GM19324 (cell line): ENCODE measurements around the gene QSOX2.

Experiments used
- ATAC-seq: cut with Tn5 transposase; IDR thresholded peaks from one replicate; pipeline ENCODE4 v1.9.1; 2021; ENCODE audit warnings: mild to moderate bottlenecking, moderate library complexity; ENCODE audit not compliant: unreplicated experiment, low FRiP score

The QSOX2 gene

DNA sequence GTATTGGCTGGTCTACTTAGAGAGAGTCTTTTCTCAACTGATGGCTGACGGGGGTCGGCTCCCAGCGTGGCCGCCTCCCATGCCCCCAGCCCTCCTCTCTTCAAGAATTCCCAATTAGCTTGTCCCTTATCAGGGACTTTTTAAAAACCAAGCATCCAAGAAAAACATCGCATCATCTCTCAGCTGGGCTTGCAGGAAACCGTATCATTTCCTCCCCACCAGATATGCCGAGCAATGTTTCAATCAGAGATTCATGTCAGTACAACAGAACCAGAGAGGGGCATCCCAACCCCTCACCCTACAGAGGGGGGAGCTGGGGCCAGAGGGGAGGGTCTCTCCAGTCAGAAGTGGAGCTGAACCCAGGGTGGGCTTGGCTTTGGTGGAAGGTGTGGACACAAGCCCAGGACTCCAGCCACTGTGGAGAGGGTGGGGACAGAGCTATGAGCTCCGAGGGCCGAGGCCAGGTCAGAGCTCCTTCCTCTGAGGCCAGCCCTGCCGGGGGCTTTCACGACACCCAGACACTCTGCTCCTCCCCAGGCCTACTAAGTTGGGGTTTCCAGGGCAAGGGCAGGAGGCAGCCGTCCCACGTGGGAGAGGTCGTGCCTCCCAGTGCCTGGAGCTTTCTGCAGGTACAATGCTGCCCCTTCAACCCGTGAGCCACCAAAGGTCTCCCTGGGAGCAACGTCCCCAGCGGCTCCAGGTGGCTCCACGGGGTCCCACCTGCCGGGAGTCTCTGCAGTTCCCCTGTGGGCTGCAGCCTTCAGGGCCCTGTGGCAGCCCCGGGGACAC, 87.9 kb downstream of the QSOX2 start:
- no peak for ATAC-seq
